ENCODE results near the gene POLR3E.

POLR3E gene

DNA sequence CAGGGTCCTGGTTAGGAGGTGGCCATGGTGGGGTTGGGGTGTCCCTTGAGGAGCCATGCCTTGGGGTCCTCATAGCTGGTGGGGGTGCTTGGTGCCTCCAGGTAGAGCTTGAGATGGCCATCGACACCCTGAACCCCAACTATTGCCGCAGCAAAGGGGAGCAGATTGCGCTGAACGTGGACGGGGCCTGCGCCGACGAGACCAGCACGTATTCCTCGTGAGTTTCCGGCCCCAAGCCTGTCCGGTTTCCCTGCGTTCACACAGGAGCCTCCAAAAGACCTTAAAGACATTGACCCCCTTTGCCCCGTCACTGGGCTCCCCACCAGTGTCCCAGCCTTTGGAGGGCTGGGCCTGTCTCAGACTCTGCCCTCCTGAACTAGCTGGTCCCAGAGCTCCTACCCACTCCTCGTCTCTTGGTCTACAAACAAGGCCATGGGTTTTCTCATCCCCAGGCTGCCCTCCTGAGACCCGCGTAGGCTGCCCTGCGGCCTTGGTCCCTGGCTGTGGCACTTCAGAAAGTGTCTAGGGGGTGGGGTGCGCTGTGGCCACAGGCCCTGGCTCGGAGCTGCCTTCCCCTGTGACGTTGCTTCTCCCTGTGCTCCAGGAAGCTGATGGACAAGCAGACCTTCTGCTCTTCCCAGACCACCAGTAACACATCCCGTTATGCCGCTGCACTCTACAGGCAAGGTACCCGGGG is 11.8 kb downstream of the POLR3E start:
- H3K4me3 ChIP-seq (replicated peaks in 1 of 2; ENCODE audit: low read depth in 2 of 2, low read length in 2 of 2), result no peak overlapping the region
- DNase-seq (ENCODE audit: low read depth in 2 of 2), result no peak
- TF ChIP-seq, protein P1, sequence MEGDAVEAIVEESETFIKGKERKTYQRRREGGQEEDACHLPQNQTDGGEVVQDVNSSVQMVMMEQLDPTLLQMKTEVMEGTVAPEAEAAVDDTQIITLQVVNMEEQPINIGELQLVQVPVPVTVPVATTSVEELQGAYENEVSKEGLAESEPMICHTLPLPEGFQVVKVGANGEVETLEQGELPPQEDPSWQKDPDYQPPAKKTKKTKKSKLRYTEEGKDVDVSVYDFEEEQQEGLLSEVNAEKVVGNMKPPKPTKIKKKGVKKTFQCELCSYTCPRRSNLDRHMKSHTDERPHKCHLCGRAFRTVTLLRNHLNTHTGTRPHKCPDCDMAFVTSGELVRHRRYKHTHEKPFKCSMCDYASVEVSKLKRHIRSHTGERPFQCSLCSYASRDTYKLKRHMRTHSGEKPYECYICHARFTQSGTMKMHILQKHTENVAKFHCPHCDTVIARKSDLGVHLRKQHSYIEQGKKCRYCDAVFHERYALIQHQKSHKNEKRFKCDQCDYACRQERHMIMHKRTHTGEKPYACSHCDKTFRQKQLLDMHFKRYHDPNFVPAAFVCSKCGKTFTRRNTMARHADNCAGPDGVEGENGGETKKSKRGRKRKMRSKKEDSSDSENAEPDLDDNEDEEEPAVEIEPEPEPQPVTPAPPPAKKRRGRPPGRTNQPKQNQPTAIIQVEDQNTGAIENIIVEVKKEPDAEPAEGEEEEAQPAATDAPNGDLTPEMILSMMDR (IDR thresholded peaks at IDR 0.05; ENCODE audit: low read depth, low read length), result no peak

DNA sequence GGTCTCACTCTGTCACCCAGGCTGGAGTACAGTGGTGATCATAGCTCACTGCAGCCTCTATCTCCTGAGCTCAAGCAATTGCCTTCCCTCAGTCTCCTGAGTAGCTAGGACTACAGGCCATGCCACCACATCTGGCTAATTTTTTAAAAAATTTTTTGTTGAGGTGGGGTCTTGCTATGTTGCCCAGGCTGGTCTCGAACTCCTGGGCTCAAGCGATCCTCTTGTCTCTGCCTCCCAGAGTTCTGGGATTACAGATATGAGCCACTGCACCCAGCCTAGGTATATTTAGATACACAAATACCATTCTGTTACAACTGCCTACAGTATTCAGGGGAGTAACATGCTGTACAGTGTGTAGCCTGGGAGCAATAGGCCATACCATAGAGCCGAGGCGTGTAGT is 14.3 kb downstream of the POLR3E start:
- H3K4me3 ChIP-seq (replicated peaks in 1 of 2; ENCODE audit: low read depth in 2 of 2, low read length in 2 of 2), result no peak overlapping the region
- DNase-seq (ENCODE audit: low read depth in 2 of 2), result no peak
- TF ChIP-seq, protein P1 (IDR thresholded peaks at IDR 0.05; ENCODE audit: low read depth, low read length), result no peak

DNA sequence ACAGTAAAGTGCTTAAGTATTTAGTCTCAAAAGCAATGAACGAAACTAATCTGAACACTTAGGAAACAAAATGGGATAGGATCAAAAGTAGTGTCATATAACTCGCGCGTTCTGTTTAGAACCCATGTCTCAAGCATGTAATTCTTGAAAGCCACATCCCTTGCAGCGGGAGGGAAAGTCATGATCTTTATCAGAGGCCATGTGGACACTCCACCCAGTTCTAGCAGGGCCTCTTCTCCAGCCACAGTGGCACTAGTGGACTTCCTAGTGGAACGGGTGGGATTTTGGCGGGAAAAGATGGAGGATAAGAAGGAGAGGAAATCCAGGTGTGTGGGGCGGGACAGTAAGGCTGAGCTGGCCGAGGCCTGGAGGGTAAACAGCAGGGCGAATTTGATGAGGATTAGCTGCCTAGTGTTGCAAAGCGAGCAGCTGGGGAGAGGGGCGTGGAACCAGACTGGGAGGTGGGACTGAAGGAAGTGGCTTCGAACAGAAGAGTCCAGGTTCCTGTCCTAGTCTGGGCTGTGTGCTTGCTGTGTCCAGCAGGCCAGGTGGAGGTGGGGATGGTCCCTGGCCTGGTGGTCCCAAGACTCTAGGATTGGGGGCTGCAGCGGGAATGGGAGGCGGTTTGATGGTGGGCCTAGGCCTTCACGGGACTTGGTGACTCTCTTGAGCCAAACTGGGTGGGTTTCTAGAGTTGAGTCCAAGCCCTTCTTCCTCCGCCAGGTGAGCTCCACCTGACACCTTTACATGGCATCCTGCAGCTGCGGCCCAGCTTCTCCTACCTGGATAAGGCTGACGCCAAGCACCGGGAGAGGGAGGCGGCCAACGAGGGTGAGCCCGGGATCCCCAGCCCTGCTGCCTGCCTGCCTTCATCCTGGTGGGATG is 15.9 kb downstream of the POLR3E start:
- no peak for DNase-seq (ENCODE audit: low read depth in 2 of 2)
- no peak overlapping the region for H3K4me3 ChIP-seq (replicated peaks in 1 of 2; ENCODE audit: low read depth in 2 of 2, low read length in 2 of 2)
- TF ChIP-seq, protein P1 (IDR thresholded peaks at IDR 0.05; ENCODE audit: low read depth, low read length), result no peak

DNA sequence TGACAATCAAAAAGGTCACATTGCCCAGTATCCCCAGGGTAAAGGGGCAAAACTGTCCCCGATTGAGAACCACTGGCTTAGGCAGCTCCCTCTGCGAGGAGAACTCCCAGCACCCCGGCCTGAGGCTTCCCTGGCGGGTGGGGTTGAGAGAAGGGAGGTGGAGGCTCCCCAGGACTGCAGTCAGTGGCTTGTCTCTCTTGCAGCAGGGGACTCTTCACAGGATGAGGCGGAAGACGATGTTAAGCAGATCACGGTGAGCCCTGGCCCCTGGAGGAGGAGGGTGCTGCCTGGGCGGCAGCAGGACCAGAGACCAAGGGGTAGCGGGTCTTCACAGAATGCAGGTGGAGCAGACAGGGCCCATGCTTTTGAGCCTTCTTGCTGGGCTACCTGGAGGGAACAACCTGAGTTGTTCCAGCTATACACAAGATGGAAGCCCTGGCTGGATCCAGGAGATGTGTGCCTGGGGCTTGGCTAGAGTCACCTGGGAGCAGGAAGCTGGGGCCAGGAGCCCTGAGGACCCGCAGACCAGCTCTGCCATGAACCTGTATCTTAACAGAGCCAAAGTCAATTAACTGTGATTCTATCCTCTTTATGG is 16.8 kb downstream of the POLR3E start:
- H3K4me3 ChIP-seq (replicated peaks in 1 of 2; ENCODE audit: low read depth in 2 of 2, low read length in 2 of 2), result no peak overlapping the region
- DNase-seq (ENCODE audit: low read depth in 2 of 2), result no peak
- TF ChIP-seq, protein P1 (IDR thresholded peaks at IDR 0.05; ENCODE audit: low read depth, low read length), result no peak

DNA sequence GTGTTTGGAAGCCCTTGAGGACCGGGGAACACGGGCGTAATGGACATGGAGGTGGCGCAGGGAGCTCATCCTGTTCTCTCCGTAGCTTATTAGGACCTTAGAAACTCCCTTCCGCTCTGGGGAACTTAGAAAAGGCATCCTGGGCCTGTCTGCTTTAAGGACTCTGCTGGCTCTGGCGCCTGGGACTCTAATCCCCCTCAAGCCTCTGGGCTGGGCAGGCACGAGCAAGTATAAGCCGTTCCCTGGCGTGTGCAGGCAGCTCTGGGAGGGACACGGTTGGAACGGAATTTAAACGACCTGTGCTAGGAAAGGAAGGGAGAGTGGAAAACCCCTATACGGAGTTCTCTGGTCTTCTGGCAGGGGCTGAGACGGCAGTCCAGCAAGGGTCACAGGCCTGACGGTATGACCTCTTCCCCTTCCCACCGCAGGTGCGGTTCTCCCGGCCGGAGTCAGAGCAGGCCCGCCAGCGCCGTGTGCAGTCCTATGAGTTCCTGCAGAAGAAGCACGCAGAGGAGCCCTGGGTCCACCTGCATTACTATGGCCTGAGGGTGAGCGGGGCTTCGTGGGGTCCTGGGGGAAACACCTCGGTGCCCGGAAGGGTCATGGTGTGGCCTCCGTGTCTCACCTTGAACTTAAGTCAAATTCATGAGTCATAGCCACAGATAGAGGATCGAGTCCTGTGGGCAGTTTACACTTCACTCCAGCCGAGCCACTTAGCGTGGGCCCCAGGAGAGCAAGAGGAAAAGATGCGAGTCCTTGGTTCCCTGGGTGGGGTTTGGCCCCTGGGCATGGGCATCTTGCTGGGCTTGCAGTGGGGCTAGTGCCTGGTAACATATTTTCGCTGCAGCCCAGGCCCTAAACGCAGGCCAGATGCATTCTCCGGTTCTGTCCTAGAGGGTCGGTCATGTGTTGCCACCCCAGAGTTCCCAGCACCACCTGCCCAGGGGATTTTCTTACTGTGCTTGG is 17.7 kb downstream of the POLR3E start:
- H3K4me3 ChIP-seq (replicated peaks in 1 of 2; ENCODE audit: low read depth in 2 of 2, low read length in 2 of 2), result no peak overlapping the region
- TF ChIP-seq, protein P1 (IDR thresholded peaks at IDR 0.05; ENCODE audit: low read depth, low read length), result no peak
- no peak for DNase-seq (ENCODE audit: low read depth in 2 of 2)

DNA sequence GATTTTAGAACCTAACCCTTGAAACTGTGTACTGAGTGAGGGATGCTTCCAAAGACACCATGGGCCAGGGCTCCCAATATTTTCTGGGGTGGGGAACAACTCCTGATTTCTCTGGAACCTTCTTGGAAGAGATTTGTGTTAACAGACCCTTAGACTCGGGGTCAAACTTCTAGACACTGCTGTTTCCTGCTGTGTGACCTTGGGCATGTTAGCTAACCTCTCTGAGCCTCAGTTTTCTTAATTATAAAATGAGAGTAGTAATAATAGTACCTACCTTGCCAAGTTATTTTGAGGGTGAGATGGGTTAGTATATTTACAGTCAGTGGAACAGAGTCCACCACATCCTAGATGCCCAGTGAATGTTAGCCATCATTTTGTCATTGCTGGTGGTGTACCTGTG is 18.8 kb downstream of the POLR3E start:
- TF ChIP-seq, protein P1 (IDR thresholded peaks at IDR 0.05; ENCODE audit: low read depth, low read length), result no peak
- DNase-seq (ENCODE audit: low read depth in 2 of 2), result no peak
- H3K4me3 ChIP-seq (replicated peaks in 1 of 2; ENCODE audit: low read depth in 2 of 2, low read length in 2 of 2), result no peak overlapping the region

All from cardiac fibroblast (primary cell).